Measurements from ENCODE around the gene LIG1.

Gene LIG1

GRCh38 chr19:48203222-48203793 lies 33.2 kb upstream of the LIG1 start:
- H3K9me3 ChIP-seq (ENCODE audit: low read depth, low read length): no peaks in the 10 kb centered on the region
- H3K36me3 ChIP-seq (ENCODE audit: insufficient read depth, low read length): peaks cover 4% of the 10 kb centered on the region; the same call in 1 of the 2 replicates
- peak overlapping the region; percentile 81 for H3K9ac ChIP-seq (ENCODE audit: insufficient read length)
- peak overlapping the region; percentile 64 for H3K27ac ChIP-seq
- TF ChIP-seq FOXP2 (optimal IDR thresholded peaks at IDR 0.05; ENCODE audit: control extremely low read depth, extremely low read length, insufficient read depth) (no peak), EZH2 (IDR thresholded peaks at IDR 0.05) (no peak), POLR2AphosphoS5 (IDR thresholded peaks at IDR 0.05; ENCODE audit: borderline replicate concordance, low read depth, low read length) (no peak)
- DNase-seq (ENCODE audit: low read depth, low spot score): no peak
- H3K4me3 ChIP-seq: peak overlapping the region; percentile 80

DNA sequence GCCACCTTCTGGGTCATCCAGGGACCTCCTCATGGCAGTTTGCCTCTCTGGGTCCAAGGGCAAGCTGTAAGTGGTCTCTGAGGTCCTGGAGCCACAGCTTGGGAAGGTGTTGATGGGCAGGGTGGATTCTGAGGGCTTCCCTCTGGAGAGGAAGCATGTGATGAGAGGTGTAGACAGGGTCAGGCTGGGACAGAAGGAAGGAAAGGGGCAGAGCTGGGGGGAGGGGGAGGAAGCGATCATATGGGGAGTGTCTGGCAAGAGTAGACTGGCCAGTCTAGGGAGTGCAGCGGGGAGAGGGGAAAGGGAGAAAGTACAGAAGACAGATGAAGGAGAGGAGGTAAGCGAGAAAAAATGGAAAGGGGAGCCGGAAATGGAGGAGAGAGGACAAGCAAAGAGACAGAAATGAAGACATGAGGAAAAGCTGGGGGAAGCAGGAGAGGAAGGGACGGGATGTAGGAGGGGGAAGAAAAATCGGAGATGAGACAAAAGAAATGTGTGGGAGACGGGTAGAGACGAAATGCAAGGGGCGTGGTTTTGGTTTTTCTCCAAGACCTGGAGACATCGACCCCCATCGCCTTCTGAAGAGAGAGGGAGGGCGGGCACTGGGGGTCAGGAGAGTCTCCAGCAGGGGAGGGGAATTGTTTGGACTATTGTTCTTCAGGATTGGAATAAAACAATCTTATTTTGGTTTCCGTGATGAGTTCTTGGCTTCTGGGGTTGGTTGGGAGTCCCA lies 27.0 kb upstream of the LIG1 start:
- no peaks in the 10 kb centered on the region for H3K9me3 ChIP-seq (ENCODE audit: low read depth, low read length)
- TF ChIP-seq FOXP2 (optimal IDR thresholded peaks at IDR 0.05; ENCODE audit: control extremely low read depth, extremely low read length, insufficient read depth) (no peak), EZH2 (IDR thresholded peaks at IDR 0.05) (no peak), POLR2AphosphoS5 (IDR thresholded peaks at IDR 0.05; ENCODE audit: borderline replicate concordance, low read depth, low read length) (peak; percentile 21; the same call in 1 of the 2 replicates)
- H3K36me3 ChIP-seq (ENCODE audit: insufficient read depth, low read length): no peaks in the 10 kb centered on the region
- H3K27ac ChIP-seq: no peak overlapping the region
- no peak overlapping the region for H3K4me3 ChIP-seq
- no peak overlapping the region for H3K9ac ChIP-seq (ENCODE audit: insufficient read length)
- DNase-seq (ENCODE audit: low read depth, low spot score): no peak

- Histone ChIP-seq H3K9me3 (ENCODE audit: low read depth, low read length) (no peaks in the 10 kb centered on the region), H3K27ac (no peak overlapping the region), H3K9ac (ENCODE audit: insufficient read length) (no peak overlapping the region), H3K36me3 (ENCODE audit: insufficient read depth, low read length) (no peaks in the 10 kb centered on the region), H3K4me3 (no peak overlapping the region)
- 0 out of 2 replicates have a peak, but pooled peaks have one; percentile 26 for TF ChIP-seq POLR2AphosphoS5 (IDR thresholded peaks at IDR 0.05; ENCODE audit: borderline replicate concordance, low read depth, low read length)
- TF ChIP-seq EZH2 (IDR thresholded peaks at IDR 0.05): no peak
- no peak for TF ChIP-seq FOXP2 (optimal IDR thresholded peaks at IDR 0.05; ENCODE audit: control extremely low read depth, extremely low read length, insufficient read depth)
- DNase-seq (ENCODE audit: low read depth, low spot score): no peak
Measured at GRCh38 chr19:48196321-48196763, 26.2 kb upstream of the LIG1 start.

GRCh38 chr19:48194844-48195830 lies 25.0 kb upstream of the LIG1 start:
- H3K4me3 ChIP-seq: no peak overlapping the region
- TF ChIP-seq EZH2 (IDR thresholded peaks at IDR 0.05) (no peak), FOXP2 (optimal IDR thresholded peaks at IDR 0.05; ENCODE audit: control extremely low read depth, extremely low read length, insufficient read depth) (no peak), POLR2AphosphoS5 (IDR thresholded peaks at IDR 0.05; ENCODE audit: borderline replicate concordance, low read depth, low read length) (no peak)
- H3K9ac ChIP-seq (ENCODE audit: insufficient read length): no peak overlapping the region
- no peak overlapping the region for H3K27ac ChIP-seq
- DNase-seq (ENCODE audit: low read depth, low spot score): no peak
- no peaks in the 10 kb centered on the region for H3K36me3 ChIP-seq (ENCODE audit: insufficient read depth, low read length)
- H3K9me3 ChIP-seq (ENCODE audit: low read depth, low read length): no peaks in the 10 kb centered on the region

GRCh38 chr19:48194041-48194843 lies 24.1 kb upstream of the LIG1 start:
- TF ChIP-seq FOXP2 (optimal IDR thresholded peaks at IDR 0.05; ENCODE audit: control extremely low read depth, extremely low read length, insufficient read depth) (no peak), POLR2AphosphoS5 (IDR thresholded peaks at IDR 0.05; ENCODE audit: borderline replicate concordance, low read depth, low read length) (no peak), EZH2 (IDR thresholded peaks at IDR 0.05) (no peak)
- Histone ChIP-seq H3K9me3 (ENCODE audit: low read depth, low read length) (no peaks in the 10 kb centered on the region), H3K9ac (ENCODE audit: insufficient read length) (no peak overlapping the region), H3K4me3 (no peak overlapping the region), H3K36me3 (ENCODE audit: insufficient read depth, low read length) (peaks cover 2% of the 10 kb centered on the region; the same call in 1 of the 2 replicates), H3K27ac (no peak overlapping the region)
- no peak for DNase-seq (ENCODE audit: low read depth, low spot score)

GRCh38 chr19:48192750-48193149 lies 22.6 kb upstream of the LIG1 start:
- H3K9me3 ChIP-seq (ENCODE audit: low read depth, low read length): no peaks in the 10 kb centered on the region
- no peak for DNase-seq (ENCODE audit: low read depth, low spot score)
- TF ChIP-seq POLR2AphosphoS5 (IDR thresholded peaks at IDR 0.05; ENCODE audit: borderline replicate concordance, low read depth, low read length) (no peak), FOXP2 (optimal IDR thresholded peaks at IDR 0.05; ENCODE audit: control extremely low read depth, extremely low read length, insufficient read depth) (no peak), EZH2 (IDR thresholded peaks at IDR 0.05) (no peak)
- no peak overlapping the region for H3K9ac ChIP-seq (ENCODE audit: insufficient read length)
- no peak overlapping the region for H3K4me3 ChIP-seq
- H3K27ac ChIP-seq: no peak overlapping the region
- H3K36me3 ChIP-seq (ENCODE audit: insufficient read depth, low read length): peaks cover 6% of the 10 kb centered on the region; the same call in 1 of the 2 replicates

DNA sequence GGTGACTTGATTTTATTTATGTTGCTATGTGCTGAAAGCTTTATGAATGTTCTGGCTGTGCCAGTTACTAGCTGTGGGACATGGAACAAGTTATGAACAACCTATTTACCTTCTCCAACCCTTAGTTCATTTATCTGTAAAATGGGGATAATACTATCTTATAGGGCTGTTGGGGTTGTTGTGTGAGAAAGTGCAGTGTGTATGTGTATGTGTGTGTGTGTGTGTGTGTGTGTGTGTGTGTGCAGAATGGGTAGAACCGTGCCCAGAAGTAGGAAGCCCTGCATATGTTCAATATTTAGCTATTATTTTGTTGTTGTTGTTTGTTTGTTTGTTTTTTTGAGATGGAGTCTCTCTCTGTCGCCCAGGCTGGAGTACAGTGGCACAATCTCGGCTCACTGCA lies 20.7 kb upstream of the LIG1 start:
- Histone ChIP-seq H3K27ac (peak overlapping the region; percentile 7; the same call in 1 of the 2 replicates), H3K9me3 (ENCODE audit: low read depth, low read length) (no peaks in the 10 kb centered on the region)
- TF ChIP-seq EZH2 (IDR thresholded peaks at IDR 0.05) (no peak), POLR2AphosphoS5 (IDR thresholded peaks at IDR 0.05; ENCODE audit: borderline replicate concordance, low read depth, low read length) (no peak), FOXP2 (optimal IDR thresholded peaks at IDR 0.05; ENCODE audit: control extremely low read depth, extremely low read length, insufficient read depth) (no peak)

More for the DNA sequence above, 20.7 kb upstream of the LIG1 start:
- no peak overlapping the region for H3K4me3 ChIP-seq
- H3K9ac ChIP-seq (ENCODE audit: insufficient read length): no peak overlapping the region
- peaks cover 6% of the 10 kb centered on the region; the same call in 1 of the 2 replicates for H3K36me3 ChIP-seq (ENCODE audit: insufficient read depth, low read length)
- DNase-seq (ENCODE audit: low read depth, low spot score): no peak
